ENCODE results near the gene DICER1. TPM values are rescaled to one million over a fixed set of nuclear protein-coding genes. Genes with fewer than 3 reads are reported as not detected.

DICER1 gene
- total RNA-seq, 1 donor from 2014 or later, result 118 TPM

GRCh38 chr14:95117937-95118721, 39.2 kb downstream of the DICER1 start:
- H3K27me3 Mint-ChIP-seq, result no peaks in the 10 kb centered on the region
- TF ChIP-seq CTCF (IDR thresholded peaks at IDR 0.05; ENCODE audit: unreplicated experiment), result no peak
- DNase-seq (ENCODE audit: low spot score, unreplicated experiment), result no peak
- H3K27ac Mint-ChIP-seq, result peak overlapping the region; percentile 81
- H3K4me1 Mint-ChIP-seq (ENCODE audit: low read depth), result no peaks in the 10 kb centered on the region
- peaks cover 24% of the 10 kb centered on the region for H3K36me3 Mint-ChIP-seq (ENCODE audit: insufficient read depth)
- no peak overlapping the region for H3K4me3 Mint-ChIP-seq (ENCODE audit: low read depth)
- no peaks in the 10 kb centered on the region for H3K9me3 Mint-ChIP-seq (ENCODE audit: low read depth)

GRCh38 chr14:95113476-95113875, 43.9 kb downstream of the DICER1 start:
- Mint-ChIP-seq H3K4me3 (ENCODE audit: low read depth) (no peak overlapping the region), H3K9me3 (ENCODE audit: low read depth) (no peaks in the 10 kb centered on the region), H3K4me1 (ENCODE audit: low read depth) (no peaks in the 10 kb centered on the region), H3K27ac (no peak overlapping the region), H3K27me3 (no peaks in the 10 kb centered on the region), H3K36me3 (ENCODE audit: insufficient read depth) (peaks cover 26% of the 10 kb centered on the region)
- TF ChIP-seq CTCF (IDR thresholded peaks at IDR 0.05; ENCODE audit: unreplicated experiment), result no peak
- DNase-seq (ENCODE audit: low spot score, unreplicated experiment), result no peak

- Mint-ChIP-seq H3K4me3 (ENCODE audit: low read depth) (no peak overlapping the region), H3K36me3 (ENCODE audit: insufficient read depth) (peaks cover 35% of the 10 kb centered on the region)
- TF ChIP-seq CTCF (IDR thresholded peaks at IDR 0.05; ENCODE audit: unreplicated experiment), result no peak
Measured at GRCh38 chr14:95111507-95112164, 45.7 kb downstream of the DICER1 start.

GRCh38 chr14:95110178-95110577, 47.2 kb downstream of the DICER1 start:
- no peaks in the 10 kb centered on the region for H3K27me3 Mint-ChIP-seq
- no peaks in the 10 kb centered on the region for H3K9me3 Mint-ChIP-seq (ENCODE audit: low read depth)
- H3K27ac Mint-ChIP-seq, result peak overlapping the region; percentile 49
- no peaks in the 10 kb centered on the region for H3K4me1 Mint-ChIP-seq (ENCODE audit: low read depth)
- DNase-seq (ENCODE audit: low spot score, unreplicated experiment), result no peak
- H3K4me3 Mint-ChIP-seq (ENCODE audit: low read depth), result no peak overlapping the region
- TF ChIP-seq CTCF (IDR thresholded peaks at IDR 0.05; ENCODE audit: unreplicated experiment), result no peak
- H3K36me3 Mint-ChIP-seq (ENCODE audit: insufficient read depth), result peaks cover 30% of the 10 kb centered on the region

More at GRCh38 chr14:95111507-95112164, 45.7 kb downstream of the DICER1 start:
- Mint-ChIP-seq H3K27me3 (no peaks in the 10 kb centered on the region), H3K27ac (no peak overlapping the region), H3K4me1 (ENCODE audit: low read depth) (no peaks in the 10 kb centered on the region), H3K9me3 (ENCODE audit: low read depth) (no peaks in the 10 kb centered on the region)
- no peak for DNase-seq (ENCODE audit: low spot score, unreplicated experiment)

DNA sequence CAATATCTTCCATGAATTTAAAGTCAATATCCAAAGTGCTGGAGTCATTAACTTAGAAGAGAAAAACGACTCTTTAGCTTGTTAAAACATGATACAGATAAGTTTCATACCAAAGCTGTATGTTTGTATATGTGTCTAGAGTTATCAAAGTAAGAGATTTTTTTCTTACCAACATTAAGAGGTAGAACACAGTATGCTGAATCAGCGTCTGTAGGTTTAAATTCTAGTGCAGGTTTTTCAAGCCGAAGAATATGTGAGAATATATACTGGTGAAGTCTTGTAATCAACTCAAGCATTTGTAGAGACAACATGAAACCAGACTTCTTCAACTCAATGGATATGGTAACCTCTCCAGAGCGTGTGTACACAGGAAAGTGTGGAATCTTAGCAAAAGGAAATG, 49.6 kb downstream of the DICER1 start:
- H3K36me3 Mint-ChIP-seq (ENCODE audit: insufficient read depth), result peaks cover 36% of the 10 kb centered on the region

More for the DNA sequence above, 49.6 kb downstream of the DICER1 start:
- no peak overlapping the region for H3K4me3 Mint-ChIP-seq (ENCODE audit: low read depth)
- no peaks in the 10 kb centered on the region for H3K9me3 Mint-ChIP-seq (ENCODE audit: low read depth)
- H3K27me3 Mint-ChIP-seq, result no peaks in the 10 kb centered on the region
- no peak for DNase-seq (ENCODE audit: low spot score, unreplicated experiment)
- no peak overlapping the region for H3K27ac Mint-ChIP-seq
- no peak for TF ChIP-seq CTCF (IDR thresholded peaks at IDR 0.05; ENCODE audit: unreplicated experiment)
- H3K4me1 Mint-ChIP-seq (ENCODE audit: low read depth), result no peaks in the 10 kb centered on the region
